Stimulated activated CD8-positive, alpha-beta memory T cell treated with anti-CD3 and anti-CD28 coated beads, Interleukin-12 subunit alpha, Interleukin-12 subunit beta, amount 100 ng/mL, for 1 hour (primary cell): Measurements from ENCODE around the gene CBFA2T3.

Source experiments
- DNase-seq: peaks from one replicate; pipeline ENCODE4 v3.0.0-alpha.2; 2020; ENCODE audit warnings: low read depth

CBFA2T3 gene

GRCh38 chr16:88939245-88939971 lies 37.6 kb downstream of the CBFA2T3 start:
- DNase-seq, result no peak

GRCh38 chr16:88938777-88939244 lies 38.2 kb downstream of the CBFA2T3 start:
- DNase-seq, result no peak

GRCh38 chr16:88938119-88938776 lies 38.8 kb downstream of the CBFA2T3 start:
- DNase-seq, result no peak

GRCh38 chr16:88937206-88937621 lies 39.8 kb downstream of the CBFA2T3 start:
- no peak for DNase-seq

- no peak for DNase-seq
Observed at GRCh38 chr16:88936556-88937205, 40.3 kb downstream of the CBFA2T3 start.

- DNase-seq, result no peak
Observed at GRCh38 chr16:88936008-88936555, 40.9 kb downstream of the CBFA2T3 start.

GRCh38 chr16:88934066-88934667 lies 42.8 kb downstream of the CBFA2T3 start:
- no peak for DNase-seq

GRCh38 chr16:88932929-88933328 lies 44.1 kb downstream of the CBFA2T3 start:
- DNase-seq, result no peak

- no peak for DNase-seq
Observed at GRCh38 chr16:88931936-88932335, 45.1 kb downstream of the CBFA2T3 start.

- DNase-seq, result no peak
Observed at GRCh38 chr16:88931373-88931900, 45.6 kb downstream of the CBFA2T3 start.

GRCh38 chr16:88930716-88931115 lies 46.3 kb downstream of the CBFA2T3 start:
- DNase-seq, result no peak

GRCh38 chr16:88929091-88929445 lies 47.9 kb downstream of the CBFA2T3 start:
- no peak for DNase-seq

- no peak for DNase-seq
Observed at GRCh38 chr16:88928405-88929090, 48.5 kb downstream of the CBFA2T3 start.

- no peak for DNase-seq
Observed at GRCh38 chr16:88927661-88928060, 49.3 kb downstream of the CBFA2T3 start.

GRCh38 chr16:88927010-88927409 lies 50.0 kb downstream of the CBFA2T3 start:
- no peak for DNase-seq

- no peak for DNase-seq
Observed at GRCh38 chr16:88926374-88926990, 50.5 kb downstream of the CBFA2T3 start.

- DNase-seq, result no peak
Observed at GRCh38 chr16:88925540-88925887, 51.5 kb downstream of the CBFA2T3 start.

GRCh38 chr16:88924834-88925539 lies 52.0 kb downstream of the CBFA2T3 start:
- no peak for DNase-seq

- DNase-seq, result no peak
Observed at GRCh38 chr16:88923926-88924833, 52.8 kb downstream of the CBFA2T3 start.
